HCT116 (cell line): ENCODE results near the gene UBA6. TPM values are rescaled to one million over a fixed set of nuclear protein-coding genes. Genes with fewer than 3 reads are reported as not detected.

ENCODE experiments used
- ATAC-seq: fragments of 200-7000 bp; cut with Tn5 transposase; 2 replicates; pipeline ENCODE4 v1.9.1; 2020; ENCODE audit warnings: mild to moderate bottlenecking, moderate library complexity
- BruUV-seq: library from RNA; stranded (reverse); fragments of 400-500 nt; replicated peaks from 2 replicates; lab custom pipeline; 2021; lab: Mats Ljungman, UMichigan
- CTCF ChIA-PET: fragments of 300-600 bp; sonication (Branson Sonifier 250); formaldehyde crosslinking; loops from one replicate; lab custom pipeline; 2021; ENCODE audit warnings: antibody characterized with exemption; lab: Charles Lee
- POLR2A ChIA-PET: fragments of 300-600, 350-600 bp; sonication (Branson Sonifier 250); formaldehyde crosslinking; loops from one replicate; lab custom pipeline; 2021; ENCODE audit warnings: antibody characterized with exemption; lab: Charles Lee
- RAD21 ChIA-PET, 2 experiments: fragments of 300-600 bp; sonication (Branson Sonifier 250); formaldehyde crosslinking; loops; one replicate each; lab custom pipeline; 2023; ENCODE audit warnings: low total read pairs in 2 of 2; ENCODE audit not compliant: uncharacterized antibody in 2 of 2, unreplicated experiment in 2 of 2, low non-redundant PET in 1 of 2; lab: Charles Lee
- DNase-seq: peaks from one replicate; pipeline ENCODE4 v3.0.0-alpha.2; 2010; ENCODE audit warnings: low read depth, low spot score
- H2AFZ ChIP-seq: fragments of 200-600 bp; shearing (Covaris generic), sonication (generic); 2 replicates; pipeline ENCODE4 v1.6.1; 2017; ENCODE audit warnings: low read depth, mixed run types, mixed read lengths, antibody characterized with exemption, low read length; ENCODE audit not compliant: poor library complexity, severe bottlenecking
- H3K27ac ChIP-seq: 2 replicates; pipeline ENCODE4 v1.5.1; 2012; ENCODE audit warnings: low read depth, low read length
- H3K27me3 ChIP-seq: fragments of 200-600 bp; sonication (generic); 2 replicates; pipeline ENCODE4 v1.6.1; 2016; ENCODE audit warnings: mixed run types, low read length, mixed read lengths; ENCODE audit not compliant: insufficient read depth
- H3K36me3 ChIP-seq, 2 experiments: fragments of 200-500 bp in 1 of 2; fragments of 200-600 bp in 1 of 2; sonication (Bioruptor generic) in 1 of 2; sonication (generic) in 1 of 2; 2 replicates each; pipeline versions ENCODE4 v1.5.1 to v1.6.1; 2014 to 2016; ENCODE audit warnings: low read length in 2 of 2, inconsistent platforms in 1 of 2, mixed read lengths in 1 of 2, mixed run types in 1 of 2; ENCODE audit not compliant: insufficient read depth in 2 of 2, control insufficient read depth in 1 of 2
- H3K4me1 ChIP-seq, 2 experiments: fragments of 200-600 bp in 1 of 2; sonication (generic) in 1 of 2; 2 replicates each; pipeline versions ENCODE4 v1.5.1 to v1.6.1; 2012 to 2017; ENCODE audit warnings: low read length in 2 of 2, inconsistent platforms in 1 of 2, mild to moderate bottlenecking in 1 of 2, mixed read lengths in 1 of 2, mixed run types in 1 of 2, moderate library complexity in 1 of 2; ENCODE audit not compliant: insufficient read depth in 2 of 2, control insufficient read depth in 1 of 2
- H3K4me2 ChIP-seq: fragments of 200-600 bp; sonication (generic); 2 replicates; pipeline ENCODE4 v1.6.1; 2017; ENCODE audit warnings: mixed run types, low read length, mixed read lengths
- H3K4me3 ChIP-seq, 2 experiments: fragments of 200-600 bp in 1 of 2; sonication (generic) in 1 of 2; replicated peaks in 1 of 2; 2 replicates each; pipeline ENCODE4 v1.5.1; 2011 to 2016; ENCODE audit warnings: low read length in 2 of 2, control low read depth in 1 of 2, low read depth in 1 of 2, mild to moderate bottlenecking in 1 of 2, mixed read lengths in 1 of 2, mixed run types in 1 of 2
- H3K79me2 ChIP-seq: fragments of 200-600 bp; sonication (generic); 2 replicates; pipeline ENCODE4 v1.6.1; 2017; ENCODE audit warnings: mild to moderate bottlenecking, mixed run types, low read length, moderate library complexity, mixed read lengths; ENCODE audit not compliant: insufficient read depth
- H3K9ac ChIP-seq: fragments of 200-600 bp; sonication (generic); 2 replicates; pipeline ENCODE4 v1.6.1; 2016; ENCODE audit warnings: low read length, mixed read lengths
- H3K9me2 ChIP-seq: fragments of 200-600 bp; sonication (generic), shearing (Covaris generic); 2 replicates; pipeline ENCODE4 v1.6.1; 2017; ENCODE audit warnings: mixed run types, mild to moderate bottlenecking, moderate library complexity; ENCODE audit not compliant: insufficient read depth
- H3K9me3 ChIP-seq, 2 experiments: fragments of 200-500 bp in 1 of 2; fragments of 200-600 bp in 1 of 2; sonication (Bioruptor generic) in 1 of 2; sonication (generic) in 1 of 2; 2 replicates each; pipeline ENCODE4 v1.6.1; 2014 to 2017; ENCODE audit warnings: low read length in 2 of 2, mixed read lengths in 2 of 2, inconsistent platforms in 1 of 2, low read depth in 1 of 2, mild to moderate bottlenecking in 1 of 2, mixed run types in 1 of 2, moderate library complexity in 1 of 2; ENCODE audit not compliant: control insufficient read depth in 1 of 2, insufficient read depth in 1 of 2
- H4K20me1 ChIP-seq: fragments of 200-600 bp; sonication (generic), shearing (Covaris generic); 2 replicates; pipeline ENCODE4 v1.6.1; 2017; ENCODE audit warnings: mixed run types, mild to moderate bottlenecking, moderate library complexity; ENCODE audit not compliant: insufficient read depth
- CBX3 ChIP-seq: IDR thresholded peaks from 2 replicates; pipeline ENCODE4 v1.6.1; 2012; ENCODE audit warnings: low read depth
- CEBPB ChIP-seq: IDR thresholded peaks from 2 replicates; pipeline ENCODE4 v1.6.1; 2012; ENCODE audit warnings: low read depth
- CTCF ChIP-seq, 3 experiments: fragments of 200-600 bp in 1 of 3; sonication (generic) in 1 of 3; IDR thresholded peaks in 2 of 3; conservative IDR thresholded peaks in 1 of 3; 2 replicates each; pipeline ENCODE4 v1.5.1; 2012 to 2017; ENCODE audit warnings: low read depth in 2 of 3, low read length in 2 of 3, antibody characterized with exemption in 1 of 3, borderline replicate concordance in 1 of 3, control low read depth in 1 of 3, mild to moderate bottlenecking in 1 of 3, mixed read lengths in 1 of 3, mixed run types in 1 of 3, moderate library complexity in 1 of 3; ENCODE audit not compliant: insufficient read depth in 1 of 3
- EGR1 ChIP-seq: IDR thresholded peaks from 2 replicates; pipeline ENCODE4 v1.6.1; 2012; ENCODE audit warnings: low read depth
- EZH2phosphoT487 ChIP-seq: fragments of 200-600 bp; IDR thresholded peaks from 2 replicates; pipeline ENCODE4 v1.6.1; 2018; ENCODE audit warnings: antibody characterized with exemption, borderline replicate concordance
- JUND ChIP-seq: IDR thresholded peaks from 2 replicates; pipeline ENCODE4 v1.6.1; 2012
- POLR2A ChIP-seq: IDR thresholded peaks from 2 replicates; pipeline ENCODE4 v1.7.0; 2011; ENCODE audit warnings: borderline replicate concordance; ENCODE audit not compliant: insufficient read depth, insufficient read length; ENCODE audit errors: extremely low read depth
- POLR2AphosphoS5 ChIP-seq: IDR thresholded peaks from 2 replicates; pipeline ENCODE4 v1.6.1; 2011; ENCODE audit warnings: mild to moderate bottlenecking, low read depth, low read length, moderate library complexity
- RAD21 ChIP-seq: IDR thresholded peaks from 2 replicates; pipeline ENCODE4 v1.6.1; 2012; ENCODE audit warnings: low read depth, mild to moderate bottlenecking
- SP1 ChIP-seq: IDR thresholded peaks from 2 replicates; pipeline ENCODE4 v1.6.1; 2012; ENCODE audit warnings: low read depth
- SRF ChIP-seq: IDR thresholded peaks from 2 replicates; pipeline ENCODE4 v1.6.1; 2012; ENCODE audit warnings: low read depth
- YY1 ChIP-seq: IDR thresholded peaks from 2 replicates; pipeline ENCODE4 v1.6.1; 2011; ENCODE audit warnings: low read length, low read depth, moderate library complexity, mild to moderate bottlenecking; ENCODE audit not compliant: insufficient replicate concordance; ENCODE audit errors: extremely low read depth
- ZFX ChIP-seq: fragments of 450-650 bp; IDR thresholded peaks from 2 replicates; pipeline ENCODE4 v1.6.1; 2017
- ZNF274 ChIP-seq: fragments of 200-500 bp; sonication (Bioruptor generic); IDR thresholded peaks from 2 replicates; pipeline ENCODE4 v1.6.1; 2014; ENCODE audit warnings: mild to moderate bottlenecking, low read depth, low read length, inconsistent platforms
- intact Hi-C: fragments of 100-400 bp; cut with micrococcal nuclease; formaldehyde crosslinking; loops from 2 replicates; pipeline ENCODE4 v1.10.0; 2022
- total RNA-seq: library from RNA; stranded (reverse); gene quantifications from one replicate; pipeline ENCODE4 v1.2.1, GENCODE V29; 2021; ENCODE audit not compliant: unreplicated experiment
- TF ChIP-seq, protein P1 (sequence below): IDR thresholded peaks from 2 replicates; pipeline ENCODE4 v1.6.1; 2012
- TF ChIP-seq, protein P2 (sequence below): IDR thresholded peaks from 2 replicates; pipeline ENCODE4 v1.6.1; 2011; ENCODE audit warnings: mild to moderate bottlenecking, low read length, moderate library complexity; ENCODE audit not compliant: insufficient replicate concordance; ENCODE audit errors: extremely low read depth

UBA6 gene
- total RNA-seq, 1 experiment from 2014 or later, result 98.9 TPM

GRCh38 chr4:67736262-67736661 is 35.3 kb upstream of the UBA6 start:
- Histone ChIP-seq H3K36me3 (no peaks in the 10 kb centered on the region), H3K4me1 (no peaks in the 10 kb centered on the region), H3K4me3 (no peak overlapping the region), H3K27ac (no peak overlapping the region), H3K9ac (no peak overlapping the region), H3K27me3 (no peaks in the 10 kb centered on the region), H4K20me1 (no peaks in the 10 kb centered on the region), H3K9me3 (no peaks in the 10 kb centered on the region), H3K79me2 (no peaks in the 10 kb centered on the region), H3K4me2 (no peak overlapping the region), H2AFZ (no peak overlapping the region), H3K9me2 (no peaks in the 10 kb centered on the region)
- BruUV-seq, result no TSS peak
- ChIA-PET RAD21 (no interaction called here), CTCF (interaction anchor here (3.5 kb wide), 1 partner anchor 10 kb away, joined by 22 read pairs; no protein-coding TSS in a partner anchor), POLR2A (interaction anchor here (1.2 kb wide), 1 partner anchor 8 kb away, joined by 3 read pairs; no protein-coding TSS in a partner anchor)
- DNase-seq, result no peak
- ATAC-seq, result no peak
- intact Hi-C loops, result no loop called here
- TF ChIP-seq, protein P1, sequence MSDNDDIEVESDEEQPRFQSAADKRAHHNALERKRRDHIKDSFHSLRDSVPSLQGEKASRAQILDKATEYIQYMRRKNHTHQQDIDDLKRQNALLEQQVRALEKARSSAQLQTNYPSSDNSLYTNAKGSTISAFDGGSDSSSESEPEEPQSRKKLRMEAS, result no peak
- TF ChIP-seq YY1, result no peak
- TF ChIP-seq CBX3, result no peak
- TF ChIP-seq, protein P2, sequence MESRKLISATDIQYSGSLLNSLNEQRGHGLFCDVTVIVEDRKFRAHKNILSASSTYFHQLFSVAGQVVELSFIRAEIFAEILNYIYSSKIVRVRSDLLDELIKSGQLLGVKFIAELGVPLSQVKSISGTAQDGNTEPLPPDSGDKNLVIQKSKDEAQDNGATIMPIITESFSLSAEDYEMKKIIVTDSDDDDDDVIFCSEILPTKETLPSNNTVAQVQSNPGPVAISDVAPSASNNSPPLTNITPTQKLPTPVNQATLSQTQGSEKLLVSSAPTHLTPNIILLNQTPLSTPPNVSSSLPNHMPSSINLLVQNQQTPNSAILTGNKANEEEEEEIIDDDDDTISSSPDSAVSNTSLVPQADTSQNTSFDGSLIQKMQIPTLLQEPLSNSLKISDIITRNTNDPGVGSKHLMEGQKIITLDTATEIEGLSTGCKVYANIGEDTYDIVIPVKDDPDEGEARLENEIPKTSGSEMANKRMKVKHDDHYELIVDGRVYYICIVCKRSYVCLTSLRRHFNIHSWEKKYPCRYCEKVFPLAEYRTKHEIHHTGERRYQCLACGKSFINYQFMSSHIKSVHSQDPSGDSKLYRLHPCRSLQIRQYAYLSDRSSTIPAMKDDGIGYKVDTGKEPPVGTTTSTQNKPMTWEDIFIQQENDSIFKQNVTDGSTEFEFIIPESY, result no peak
- TF ChIP-seq ZFX, result no peak
- TF ChIP-seq ZNF274, result no peak
- TF ChIP-seq CEBPB, result no peak
- no peak for TF ChIP-seq SRF
- TF ChIP-seq SP1, result no peak
- no peak for TF ChIP-seq EGR1
- TF ChIP-seq RAD21, result no peak
- TF ChIP-seq CTCF (IDR thresholded peaks at IDR 0.05 in 2 of 3, conservative IDR thresholded peaks at IDR 0.05 in 1 of 3; ENCODE audit: borderline replicate concordance in 1 of 3, insufficient read depth in 1 of 3, low read depth in 2 of 3, low read length in 2 of 3), result no peak
- no peak for TF ChIP-seq POLR2AphosphoS5
- no peak for TF ChIP-seq POLR2A
- no peak for TF ChIP-seq EZH2phosphoT487
- TF ChIP-seq JUND, result no peak
